Pons (tissue), 1 donor: ENCODE measurements around the gene TAMALIN.

ENCODE experiments used
- DNase-seq: peaks from one replicate; pipeline ENCODE4 v3.0.0-alpha.2; 2016; ENCODE audit warnings: low spot score

Gene TAMALIN

DNA sequence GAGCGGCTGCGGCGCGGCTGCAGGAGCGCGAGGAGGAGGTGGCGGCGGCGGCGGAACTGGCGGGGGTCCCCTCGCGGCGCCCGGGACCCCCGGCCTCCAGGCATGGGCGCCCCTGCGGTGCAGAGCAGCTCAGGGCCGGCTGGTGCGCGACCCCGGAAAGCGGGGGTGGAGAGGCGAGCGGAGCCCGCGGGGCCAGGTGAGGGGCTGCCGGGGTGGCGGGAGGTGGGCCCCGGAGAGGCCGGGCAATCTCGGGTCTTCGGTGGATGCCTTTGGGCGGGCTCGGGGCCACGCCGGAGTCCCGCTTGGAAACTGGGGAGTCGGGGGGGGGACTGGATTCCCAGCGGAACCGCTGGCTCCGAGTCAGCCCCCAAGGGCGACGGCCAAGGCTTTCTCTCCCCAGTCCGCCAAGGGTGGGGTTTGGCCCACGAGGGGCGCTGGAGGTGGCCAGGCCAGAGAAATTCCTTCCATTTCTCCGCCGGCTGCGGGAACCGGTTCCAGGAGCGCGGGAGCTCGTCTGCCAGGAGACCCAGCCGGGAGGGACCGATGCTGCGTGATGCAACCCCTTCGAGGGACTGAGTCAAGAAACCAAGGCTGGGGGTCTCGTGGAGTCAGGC, 30.6 kb downstream of the TAMALIN start:
- DNase-seq, result no peak

DNA sequence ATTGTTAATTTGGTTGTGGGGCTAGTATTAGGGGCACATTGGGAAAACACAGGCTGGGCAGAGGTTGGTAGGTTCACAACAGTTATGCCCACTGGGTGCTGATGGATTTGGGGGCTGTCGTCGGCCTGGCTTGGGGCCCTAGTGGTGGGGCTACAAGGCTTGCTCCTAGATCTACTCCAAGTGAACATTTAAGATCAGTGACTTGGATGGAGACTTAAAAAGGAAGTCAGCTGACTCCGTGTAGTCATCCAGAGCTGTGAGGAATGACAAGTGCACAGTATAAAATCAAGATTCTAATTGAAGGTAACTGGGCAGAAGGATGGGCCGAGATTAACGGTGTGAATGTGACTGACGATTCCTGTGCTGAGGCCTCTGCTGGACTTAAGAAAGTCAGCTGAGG, 31.7 kb downstream of the TAMALIN start:
- DNase-seq, result no peak

DNA sequence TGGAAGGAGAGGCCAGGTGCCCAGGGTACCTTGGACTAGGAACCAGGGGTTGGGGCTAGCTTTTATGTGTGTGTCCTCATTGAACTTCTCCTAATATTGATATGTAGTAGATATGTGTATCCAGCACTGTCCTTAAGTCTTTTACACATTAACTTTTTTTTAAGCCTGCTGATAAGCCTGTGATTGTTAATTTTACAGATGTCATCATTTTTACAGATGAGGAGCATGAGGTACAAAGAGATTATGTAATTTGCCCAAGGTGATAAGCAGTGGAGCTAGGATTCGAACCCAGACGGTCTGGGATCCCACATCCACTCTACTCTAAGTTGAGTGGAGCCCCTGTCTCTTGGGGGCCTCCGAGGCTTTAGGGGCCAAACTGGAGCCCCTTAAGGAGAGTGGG, 34.3 kb downstream of the TAMALIN start:
- DNase-seq, result no peak

DNA sequence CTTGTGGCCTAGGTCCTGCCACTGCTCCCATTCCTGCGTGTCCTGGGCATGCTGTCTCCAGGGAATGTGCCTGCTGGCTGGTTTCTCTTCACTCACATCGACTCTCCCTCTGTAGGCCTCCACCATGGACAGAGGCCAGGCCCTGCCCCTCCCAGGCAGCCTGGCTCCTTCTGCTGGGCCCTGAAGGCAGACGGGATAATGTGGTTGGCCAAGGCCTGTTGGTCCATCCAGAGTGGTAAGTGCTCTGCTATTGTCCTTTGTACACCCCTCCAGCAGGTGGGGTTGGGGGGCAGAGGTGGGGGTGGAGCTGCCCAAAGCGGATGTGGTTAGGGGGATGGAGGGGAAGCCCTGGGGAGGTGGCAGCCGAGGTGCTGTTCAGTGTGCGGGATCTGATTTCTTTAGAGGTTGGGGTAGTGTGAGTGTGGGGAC, 35.0 kb downstream of the TAMALIN start:
- DNase-seq, result no peak

DNA sequence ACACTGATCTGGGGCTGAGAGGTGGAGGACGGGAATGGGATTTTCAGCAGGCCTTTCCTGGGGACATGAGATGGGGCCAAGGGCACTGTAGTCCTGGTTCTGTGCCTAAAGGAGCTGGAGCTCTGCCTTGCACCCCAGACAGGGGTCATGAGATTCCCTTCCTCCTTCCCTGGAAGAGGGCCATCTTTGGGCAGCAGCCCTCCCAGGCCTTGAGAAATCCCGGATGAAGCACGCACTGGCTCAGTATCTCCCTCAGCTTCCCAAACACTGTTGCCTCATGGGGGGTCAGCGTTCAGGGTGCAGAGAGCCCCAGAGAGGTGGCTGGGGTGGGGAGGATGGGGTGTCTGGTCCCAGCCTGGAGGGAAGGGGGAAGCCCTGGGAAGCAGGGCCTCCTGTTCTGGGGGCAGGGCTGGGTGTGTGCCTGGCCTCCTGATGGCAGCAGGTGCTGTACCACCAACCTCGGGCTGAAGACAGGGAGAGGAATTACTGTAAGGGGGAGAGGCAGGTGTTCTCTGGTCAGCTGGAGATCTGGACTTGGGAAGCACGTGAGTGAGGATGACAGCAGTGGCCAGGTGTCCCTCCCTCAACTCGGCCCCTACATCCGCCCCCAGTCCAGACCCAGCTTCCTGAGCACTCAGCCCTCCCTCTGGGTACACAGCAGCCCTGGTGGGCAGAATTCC, 36.1 kb downstream of the TAMALIN start:
- no peak for DNase-seq

DNA sequence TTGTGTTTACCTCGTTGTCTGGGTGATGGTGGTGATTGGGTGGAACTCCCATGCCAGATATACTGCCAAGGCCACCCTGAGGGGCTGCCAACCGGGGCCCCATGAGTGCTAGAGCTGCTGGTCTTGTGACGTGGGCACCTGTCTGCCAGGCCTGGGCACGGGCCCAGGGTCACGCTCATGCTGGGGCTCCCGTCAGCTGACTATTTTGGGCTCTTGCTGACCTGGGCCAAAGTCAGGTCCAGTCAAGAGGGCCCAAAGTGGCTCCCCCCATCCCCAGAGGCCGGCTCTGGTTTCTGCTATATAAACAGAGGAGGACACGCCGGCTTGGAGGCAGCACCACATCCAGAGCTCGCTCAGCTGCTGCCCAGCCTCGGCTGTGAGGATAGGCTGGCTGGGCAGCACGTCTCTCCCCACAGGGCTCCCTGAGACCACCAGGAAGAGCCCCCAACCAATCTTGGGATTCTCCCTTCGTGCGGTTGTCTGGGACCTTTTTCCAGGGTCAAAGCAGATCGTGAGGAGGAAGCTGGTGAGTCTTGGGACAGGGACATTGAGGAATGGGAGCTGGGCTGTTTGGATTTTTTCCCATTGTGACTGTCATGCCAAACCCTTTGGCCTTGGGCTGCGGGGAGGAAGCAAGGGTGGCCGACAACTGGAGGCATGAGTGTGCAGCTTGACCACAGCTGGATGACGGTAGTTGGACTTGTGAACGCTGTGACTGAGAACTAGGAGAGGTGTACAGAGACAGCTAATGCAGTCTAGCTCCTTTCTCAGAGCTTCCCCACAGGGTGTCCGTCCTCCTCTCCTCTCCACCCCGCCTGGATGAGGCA, 36.9 kb downstream of the TAMALIN start:
- DNase-seq, result no peak

DNA sequence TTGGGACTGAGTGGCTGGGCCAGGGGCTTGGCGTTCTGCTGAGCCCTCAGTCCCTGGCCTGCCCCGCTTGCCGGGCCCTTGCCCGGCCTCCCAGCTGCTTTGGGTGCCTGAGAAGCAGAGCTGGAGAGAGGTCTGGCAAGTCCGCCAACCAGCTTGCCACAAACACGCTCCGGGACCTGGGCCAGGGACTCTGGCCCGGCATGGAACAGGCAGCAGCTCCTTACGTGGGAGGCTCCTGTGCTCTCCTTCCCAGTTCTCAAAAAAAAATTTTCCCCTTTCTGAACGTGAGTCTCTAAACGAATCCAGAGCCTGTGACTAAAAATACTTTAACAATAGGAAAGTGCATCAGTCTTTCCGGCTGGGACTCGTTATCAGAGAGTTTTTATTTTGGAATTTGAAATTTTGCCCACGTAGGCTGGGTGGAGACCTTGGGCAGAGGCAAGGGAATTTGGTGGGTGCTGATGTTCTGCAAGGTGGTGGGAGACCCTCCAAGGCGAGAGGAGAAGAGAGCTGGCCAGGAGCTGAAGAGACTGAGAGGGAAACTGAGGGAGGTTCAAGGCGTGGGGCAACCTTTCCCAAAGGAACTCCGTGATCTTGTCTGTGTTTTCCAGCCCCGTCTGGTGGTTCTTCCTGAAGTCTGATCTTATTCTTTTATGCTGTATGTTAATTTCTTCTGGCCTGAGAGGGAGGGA, 37.7 kb downstream of the TAMALIN start:
- peak; percentile 70 for DNase-seq

DNA sequence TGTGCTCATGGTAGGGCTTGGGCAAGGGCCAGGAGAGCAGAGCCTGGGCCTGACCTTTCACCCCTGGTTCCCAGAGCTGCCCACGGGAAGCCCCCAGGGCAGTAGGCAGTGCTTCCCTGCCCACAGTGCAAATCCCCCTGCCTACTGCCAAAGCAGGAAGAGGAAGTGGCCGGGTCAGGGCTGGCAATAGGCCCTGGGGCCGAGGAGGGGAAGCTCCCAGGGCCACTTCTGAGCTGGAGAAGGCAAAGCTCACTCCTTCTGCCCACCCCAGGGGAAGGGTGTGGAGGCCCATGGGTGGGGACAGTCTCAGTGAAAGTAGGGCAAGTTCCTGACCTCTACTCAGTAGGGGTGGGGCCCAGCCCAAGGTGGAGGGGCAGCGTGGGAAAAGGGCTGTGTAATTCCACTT, 39.1 kb downstream of the TAMALIN start:
- DNase-seq, result no peak

DNA sequence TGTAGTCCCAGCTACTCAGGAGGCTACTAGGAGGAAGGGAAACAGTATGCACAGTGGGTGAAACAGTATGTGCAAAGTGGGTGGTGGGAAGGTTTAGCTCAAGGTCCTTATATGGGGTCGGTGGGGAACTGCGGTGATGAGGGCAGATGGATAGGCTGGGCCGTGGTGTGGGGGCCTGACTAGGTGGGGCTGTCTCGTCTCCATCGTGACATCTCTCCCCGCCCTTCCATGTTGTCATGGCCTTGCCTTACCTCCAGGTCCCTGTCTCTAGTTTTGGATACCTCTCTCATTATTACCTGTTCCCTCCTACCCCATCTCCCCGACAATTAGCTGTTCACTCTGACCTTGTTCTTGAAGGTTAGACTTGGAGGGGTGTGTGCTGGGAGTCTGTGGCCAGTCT, 40.1 kb downstream of the TAMALIN start:
- no peak for DNase-seq

DNA sequence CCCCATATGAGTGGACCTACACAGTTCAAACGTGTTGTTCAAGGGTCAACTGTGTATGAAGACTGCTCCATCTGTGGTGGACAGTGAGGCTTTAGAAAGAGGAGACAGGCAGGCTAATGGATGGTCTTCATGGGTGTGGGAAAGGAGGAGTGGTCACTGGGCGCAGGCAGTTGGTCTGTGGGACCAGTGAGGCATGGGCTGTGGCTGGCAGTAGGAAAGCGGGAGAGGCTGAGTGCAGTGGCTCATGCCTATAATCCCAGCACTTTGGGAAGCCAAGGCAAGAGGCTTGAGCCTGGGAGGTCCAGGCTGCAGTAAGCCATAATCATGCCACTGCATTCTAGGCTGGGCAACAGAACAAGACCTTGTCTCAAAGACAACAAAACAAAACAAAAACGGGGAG, 42.5 kb downstream of the TAMALIN start:
- DNase-seq, result no peak

DNA sequence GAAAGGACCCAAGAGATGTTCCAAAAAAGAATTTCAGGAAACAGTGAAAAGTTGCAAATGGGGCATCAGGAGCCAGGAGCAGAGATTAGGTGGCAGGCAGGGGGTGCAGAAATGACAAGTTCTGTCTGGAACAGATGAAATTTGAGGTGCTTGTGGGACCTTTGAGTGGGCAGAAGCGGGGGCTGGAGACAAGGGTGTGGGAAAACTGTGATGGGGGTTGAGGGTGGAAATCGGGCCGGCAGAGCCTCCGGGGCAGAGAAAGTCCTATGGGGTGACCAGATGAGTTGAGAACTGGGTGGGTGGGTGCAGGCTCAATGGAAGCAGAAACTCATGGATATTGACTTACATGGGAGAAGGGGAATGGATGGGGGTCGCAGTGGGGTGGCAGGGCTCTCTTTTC, 42.9 kb downstream of the TAMALIN start:
- DNase-seq, result no peak

DNA sequence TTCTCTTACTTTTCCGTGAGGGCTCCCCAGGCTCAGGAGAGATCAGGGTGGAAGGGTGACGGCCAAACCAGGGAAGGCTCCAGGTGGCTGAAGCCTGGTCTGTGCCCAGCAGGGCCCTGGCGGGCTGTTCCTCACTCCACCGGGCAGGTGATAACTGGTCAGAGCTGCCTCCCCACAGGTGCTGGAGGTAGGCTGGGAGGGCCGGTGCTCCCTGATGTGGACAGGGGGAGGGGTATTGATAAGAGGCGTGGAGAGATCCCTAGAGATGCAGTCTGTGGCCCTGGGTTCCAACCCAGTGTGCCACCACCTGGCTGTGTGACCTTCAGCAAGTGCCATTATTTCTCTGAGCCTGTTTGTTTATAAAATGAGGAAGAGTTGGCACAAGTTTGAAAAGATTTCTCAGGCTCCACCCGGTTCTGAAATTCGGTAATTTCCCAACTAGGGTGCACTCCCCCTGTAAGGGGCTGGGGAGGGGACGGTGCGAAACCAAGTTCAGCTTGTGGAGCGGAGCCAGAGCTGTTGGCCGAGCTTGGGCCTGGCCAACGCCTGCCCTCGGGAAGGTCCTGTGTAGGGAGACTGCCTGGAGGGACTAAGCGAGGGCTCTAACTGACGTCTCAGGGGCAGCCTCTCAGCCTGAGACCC, 43.5 kb downstream of the TAMALIN start:
- DNase-seq, result no peak

DNA sequence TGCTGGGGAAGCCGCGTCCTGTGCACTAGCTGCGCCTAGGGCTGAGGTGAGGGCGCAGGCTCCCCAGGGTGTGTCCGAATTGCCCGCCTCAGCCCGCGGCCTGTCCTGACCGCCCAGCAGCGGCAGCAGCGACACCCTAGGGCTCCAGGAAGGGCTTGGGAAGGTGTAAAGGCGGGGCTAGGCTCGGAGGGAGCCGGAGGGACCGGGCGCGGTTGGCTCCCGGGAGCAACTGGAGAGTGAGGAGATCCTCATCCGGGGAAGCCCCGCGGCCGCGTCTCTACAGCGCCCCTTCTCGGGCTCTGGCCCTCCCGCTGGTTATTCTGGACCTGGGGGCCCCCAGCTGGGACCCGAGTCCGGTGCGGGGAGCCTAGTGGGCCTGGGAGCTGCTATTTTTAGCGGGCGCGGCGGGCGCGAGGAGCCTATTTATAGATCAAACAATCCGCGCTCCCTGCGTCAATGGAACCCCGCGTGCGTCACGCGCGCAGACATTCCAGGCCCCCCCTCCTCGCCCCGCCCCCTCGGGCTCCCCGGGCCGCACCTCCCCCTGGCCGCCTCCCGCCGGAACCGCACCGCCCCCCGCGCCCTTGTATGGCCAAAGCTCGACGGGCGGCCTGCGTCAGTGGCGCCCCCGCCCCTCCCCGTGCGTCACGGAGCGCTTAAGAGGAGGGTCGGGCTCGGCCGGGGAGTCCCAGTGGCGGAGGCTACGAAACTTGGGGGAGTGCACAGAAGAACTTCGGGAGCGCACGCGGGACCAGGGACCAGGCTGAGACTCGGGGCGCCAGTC, 44.2 kb downstream of the TAMALIN start, which contains the start of gene NR4A1:
Gene NR4A1, plus strand, starts transcription at position 685 of the 784 bp plus-strand sequence. CDS start 2,887 bp downstream, outside the sequence.
- DNase-seq, result peak; percentile 73

DNA sequence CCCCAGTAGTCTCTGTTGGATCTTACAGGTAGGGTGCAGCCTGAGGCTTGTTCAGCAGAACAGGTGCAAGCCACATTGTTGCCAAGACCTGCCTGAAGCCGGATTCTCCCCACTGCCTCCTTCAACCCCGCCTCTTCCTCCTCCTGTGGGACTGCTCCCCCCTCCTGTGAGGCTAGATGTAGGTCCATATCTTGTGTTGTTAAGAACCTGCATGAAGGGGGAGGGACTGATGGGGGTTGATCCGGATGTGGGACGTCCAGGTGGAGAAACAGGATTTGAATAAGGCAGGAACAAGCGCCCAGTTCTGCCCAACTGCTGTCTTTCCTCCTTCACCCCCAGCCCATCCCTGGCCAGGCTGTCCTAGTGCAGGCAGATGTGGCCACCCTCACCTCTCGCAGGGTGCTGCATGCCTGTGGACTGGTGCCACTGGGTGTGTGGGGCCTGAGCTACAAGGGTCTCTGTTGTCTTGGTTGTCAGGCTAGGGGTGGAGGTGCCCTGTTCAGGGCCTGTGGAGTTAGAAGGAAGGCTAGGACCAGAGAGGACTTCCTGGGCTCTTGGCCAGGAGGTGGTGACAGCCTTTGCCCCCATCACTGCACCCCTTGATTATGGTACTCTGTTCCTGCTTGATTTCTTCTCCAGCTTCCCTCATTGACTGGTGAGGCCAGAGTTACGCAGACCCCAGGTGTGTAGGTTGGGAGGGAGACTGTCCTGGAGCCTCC, 45.9 kb downstream of the TAMALIN start:
- DNase-seq, result no peak

DNA sequence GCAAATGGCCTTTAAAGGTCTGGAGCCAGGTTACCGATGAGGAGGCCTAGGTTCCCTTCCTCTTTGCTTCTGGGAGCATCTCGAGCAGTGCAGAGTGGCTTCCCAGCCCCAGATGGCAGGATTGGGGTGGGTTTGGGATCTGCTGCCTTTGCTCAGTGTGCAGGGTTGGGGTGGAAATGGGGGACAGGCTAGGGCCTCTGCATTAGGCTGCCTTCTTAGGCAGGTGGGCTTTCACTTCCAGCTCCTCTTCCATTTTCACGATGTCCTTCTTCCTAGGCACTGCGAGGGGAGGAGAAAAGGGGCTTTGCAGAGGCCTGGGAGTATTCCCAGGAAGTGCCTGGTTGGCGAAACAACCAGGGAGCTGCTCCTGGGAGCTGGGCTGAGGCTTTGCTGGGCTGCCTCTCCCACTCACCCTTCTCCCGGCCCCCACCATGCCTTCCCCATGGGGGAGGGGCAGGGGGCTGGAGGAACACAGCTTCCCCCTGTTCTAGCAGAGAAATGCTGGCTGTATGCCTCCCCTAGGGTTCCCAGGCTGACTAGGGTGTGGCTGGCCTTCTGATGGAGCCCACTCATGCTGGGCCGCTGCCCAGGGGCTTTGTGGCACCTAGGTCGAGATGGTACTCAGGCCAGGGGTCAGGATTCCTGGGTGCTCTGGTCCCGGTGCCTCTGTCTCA, 46.9 kb downstream of the TAMALIN start:
- DNase-seq, result no peak

DNA sequence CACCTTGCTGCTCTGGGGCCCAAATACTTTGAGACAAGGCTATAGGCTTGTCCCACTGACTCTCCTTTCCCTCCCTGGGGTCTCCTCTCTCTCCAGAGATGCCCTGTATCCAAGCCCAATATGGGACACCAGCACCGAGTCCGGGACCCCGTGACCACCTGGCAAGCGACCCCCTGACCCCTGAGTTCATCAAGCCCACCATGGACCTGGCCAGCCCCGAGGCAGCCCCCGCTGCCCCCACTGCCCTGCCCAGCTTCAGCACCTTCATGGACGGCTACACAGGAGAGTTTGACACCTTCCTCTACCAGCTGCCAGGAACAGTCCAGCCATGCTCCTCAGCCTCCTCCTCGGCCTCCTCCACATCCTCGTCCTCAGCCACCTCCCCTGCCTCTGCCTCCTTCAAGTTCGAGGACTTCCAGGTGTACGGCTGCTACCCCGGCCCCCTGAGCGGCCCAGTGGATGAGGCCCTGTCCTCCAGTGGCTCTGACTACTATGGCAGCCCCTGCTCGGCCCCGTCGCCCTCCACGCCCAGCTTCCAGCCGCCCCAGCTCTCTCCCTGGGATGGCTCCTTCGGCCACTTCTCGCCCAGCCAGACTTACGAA, 47.6 kb downstream of the TAMALIN start:
- DNase-seq, result no peak

DNA sequence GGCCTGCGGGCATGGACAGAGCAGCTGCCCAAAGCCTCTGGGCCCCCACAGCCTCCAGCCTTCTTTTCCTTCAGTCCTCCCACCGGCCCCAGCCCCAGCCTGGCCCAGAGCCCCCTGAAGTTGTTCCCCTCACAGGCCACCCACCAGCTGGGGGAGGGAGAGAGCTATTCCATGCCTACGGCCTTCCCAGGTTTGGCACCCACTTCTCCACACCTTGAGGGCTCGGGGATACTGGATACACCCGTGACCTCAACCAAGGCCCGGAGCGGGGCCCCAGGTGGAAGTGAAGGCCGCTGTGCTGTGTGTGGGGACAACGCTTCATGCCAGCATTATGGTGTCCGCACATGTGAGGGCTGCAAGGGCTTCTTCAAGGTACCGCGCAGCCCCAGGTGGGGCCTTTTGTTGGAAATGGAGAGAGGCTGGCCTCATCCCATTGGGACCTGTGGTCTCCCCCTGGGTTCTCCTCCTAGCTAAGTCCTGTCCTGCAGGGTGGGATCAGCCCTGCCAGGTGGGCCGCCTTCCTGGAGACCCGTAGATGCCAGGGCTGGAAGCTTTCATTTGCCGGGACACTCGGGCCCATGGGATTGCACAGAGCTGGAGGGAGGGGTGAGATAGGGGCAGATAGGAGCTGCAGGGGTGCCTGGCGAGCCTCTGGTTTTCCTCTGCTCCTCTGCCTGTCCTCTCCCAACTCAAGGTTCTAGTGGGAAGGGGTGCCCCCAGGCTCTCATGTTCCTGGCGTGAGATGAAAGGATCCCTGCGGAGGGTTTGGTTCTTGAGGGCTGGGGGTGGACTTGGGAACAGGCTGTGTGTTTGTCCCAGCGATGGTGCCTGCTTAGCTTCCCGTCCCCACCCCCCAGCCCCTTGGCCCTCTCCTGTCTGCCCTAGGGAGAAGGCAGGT, 48.3 kb downstream of the TAMALIN start:
- no peak for DNase-seq
